GM19238 (cell line): Measurements from ENCODE around the gene LINGO3.

Experiments
- DNase-seq: peaks from one replicate; pipeline ENCODE4 v3.0.0; 2011; ENCODE audit warnings: low spot score; ENCODE audit not compliant: insufficient read length

The LINGO3 gene

GRCh38 chr19:2340496-2341243 is 32.7 kb upstream of the LINGO3 start:
- DNase-seq: no peak

GRCh38 chr19:2339644-2340310 is 31.8 kb upstream of the LINGO3 start:
- DNase-seq: no peak

GRCh38 chr19:2338751-2339643 is 31.0 kb upstream of the LINGO3 start:
- no peak for DNase-seq

GRCh38 chr19:2338055-2338615 is 30.2 kb upstream of the LINGO3 start:
- DNase-seq: no peak

GRCh38 chr19:2337329-2337707 is 29.4 kb upstream of the LINGO3 start:
- no peak for DNase-seq

GRCh38 chr19:2336528-2337328 is 28.8 kb upstream of the LINGO3 start:
- DNase-seq: no peak

- DNase-seq: no peak
Measured at GRCh38 chr19:2335848-2336247, 27.9 kb upstream of the LINGO3 start.

- no peak for DNase-seq
Measured at GRCh38 chr19:2334986-2335846, 27.3 kb upstream of the LINGO3 start.

GRCh38 chr19:2334426-2334825 is 26.5 kb upstream of the LINGO3 start:
- DNase-seq: no peak

- DNase-seq: no peak
Measured at GRCh38 chr19:2333807-2334211, 25.9 kb upstream of the LINGO3 start.

GRCh38 chr19:2333027-2333806 is 25.3 kb upstream of the LINGO3 start:
- no peak for DNase-seq

GRCh38 chr19:2332341-2333026 is 24.5 kb upstream of the LINGO3 start:
- DNase-seq: peak; percentile 86

- no peak for DNase-seq
Measured at GRCh38 chr19:2331601-2332246, 23.8 kb upstream of the LINGO3 start.

- DNase-seq: no peak
Measured at GRCh38 chr19:2330632-2331284, 22.8 kb upstream of the LINGO3 start.

GRCh38 chr19:2330255-2330631 is 22.3 kb upstream of the LINGO3 start:
- no peak for DNase-seq

GRCh38 chr19:2329501-2329916 is 21.6 kb upstream of the LINGO3 start:
- no peak for DNase-seq

- DNase-seq: no peak
Measured at GRCh38 chr19:2329149-2329478, 21.2 kb upstream of the LINGO3 start.
